Stimulated activated CD8-positive, alpha-beta memory T cell treated with anti-CD3 and anti-CD28 coated beads, Interleukin-4, amount 100 ng/mL, for 48 hours (primary cell): ENCODE results near the gene RPL4.
"Not testable (repeated sequence)": the region's sequence is repeated elsewhere in the genome, so short reads cannot be mapped to it uniquely, and the experiment has no call there.

Source experiments
- DNase-seq: peaks from one replicate; pipeline ENCODE4 v3.0.0-alpha.2; 2020

RPL4 gene

GRCh38 chr15:66504563-66505429 lies at the start of gene RPL4, which contains the start of gene ZWILCH:
Gene RPL4, minus strand, starts transcription at chr15:66504855. Its CDS starts 65 bp downstream, at chr15:66504790.
Gene ZWILCH, plus strand, starts transcription at chr15:66505326. Its CDS starts 13 bp downstream, at chr15:66505339.
- DNase-seq: peak; percentile 82

- no peak for DNase-seq
Observed at GRCh38 chr15:66545255-66545654, 40.6 kb upstream of the RPL4 start.

GRCh38 chr15:66542896-66543295 lies 38.2 kb upstream of the RPL4 start:
- DNase-seq: no peak

- no peak for DNase-seq
Observed at GRCh38 chr15:66535056-66535455, 30.4 kb upstream of the RPL4 start.

- no peak for DNase-seq
Observed at GRCh38 chr15:66524838-66525237, 20.2 kb upstream of the RPL4 start.

GRCh38 chr15:66523926-66524325 lies 19.3 kb upstream of the RPL4 start:
- no peak for DNase-seq

GRCh38 chr15:66515901-66516322 lies 11.3 kb upstream of the RPL4 start:
- DNase-seq: no peak

GRCh38 chr15:66514586-66514985 lies 9.9 kb upstream of the RPL4 start:
- no peak for DNase-seq

GRCh38 chr15:66508293-66508883 lies 3.7 kb upstream of the RPL4 start:
- DNase-seq: no peak

- no peak for DNase-seq
Observed at GRCh38 chr15:66505818-66506217, 1.2 kb upstream of the RPL4 start.

GRCh38 chr15:66505430-66505811 lies 766 bp upstream of the RPL4 start:
- no peak for DNase-seq

- DNase-seq: no peak
Observed at GRCh38 chr15:66503780-66504562, 684 bp downstream of the RPL4 start.

- DNase-seq: not testable (repeated sequence)
Observed at GRCh38 chr15:66503041-66503648, 1.5 kb downstream of the RPL4 start.

- no peak for DNase-seq
Observed at GRCh38 chr15:66502491-66502890, 2.2 kb downstream of the RPL4 start.

GRCh38 chr15:66500346-66500745 lies 4.3 kb downstream of the RPL4 start:
- not testable (repeated sequence) for DNase-seq

- DNase-seq: peak; percentile 40
Observed at GRCh38 chr15:66498501-66499386, 5.9 kb downstream of the RPL4 start.

GRCh38 chr15:66497502-66498455 lies 6.9 kb downstream of the RPL4 start, which contains the start of gene SNAPC5:
Gene SNAPC5, minus strand, starts transcription at chr15:66497762. Its CDS starts 31 bp downstream, at chr15:66497731.
- peak; percentile 99 for DNase-seq

- peak; percentile 33 for DNase-seq
Observed at GRCh38 chr15:66496951-66497501, 7.6 kb downstream of the RPL4 start.

GRCh38 chr15:66494262-66494661 lies 10.4 kb downstream of the RPL4 start:
- no peak for DNase-seq

GRCh38 chr15:66491846-66492245 lies 12.8 kb downstream of the RPL4 start:
- no peak for DNase-seq
